GM19324 (cell line): ENCODE measurements around the gene TRABD2A.

Source experiments
- ATAC-seq: cut with Tn5 transposase; IDR thresholded peaks from one replicate; pipeline ENCODE4 v1.9.1; 2021; ENCODE audit warnings: mild to moderate bottlenecking, moderate library complexity; ENCODE audit not compliant: unreplicated experiment, low FRiP score

The TRABD2A gene

GRCh38 chr2:84904717-84905174 lies 23.9 kb upstream of the TRABD2A start:
- ATAC-seq: no peak

GRCh38 chr2:84904151-84904550 lies 23.3 kb upstream of the TRABD2A start:
- no peak for ATAC-seq

DNA sequence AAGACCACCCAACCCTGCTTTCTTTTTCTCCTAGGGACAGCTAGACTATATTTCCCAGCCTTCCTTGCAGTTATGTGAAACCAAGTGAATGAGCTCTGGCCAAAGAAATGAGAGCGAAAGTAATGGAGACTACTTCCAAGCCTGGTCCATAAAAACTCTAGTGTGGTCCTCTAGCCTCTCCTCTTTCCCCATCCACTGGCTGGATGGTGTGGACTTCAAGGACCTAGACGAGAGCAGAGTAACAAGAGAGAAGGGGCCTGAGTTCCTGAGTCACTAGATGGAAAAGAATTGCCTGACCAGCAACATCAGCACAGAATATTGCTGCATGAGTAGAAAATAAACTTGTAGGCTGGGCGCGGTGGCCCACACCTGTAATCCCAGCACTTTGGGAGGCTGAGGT lies 21.6 kb upstream of the TRABD2A start:
- ATAC-seq: no peak

DNA sequence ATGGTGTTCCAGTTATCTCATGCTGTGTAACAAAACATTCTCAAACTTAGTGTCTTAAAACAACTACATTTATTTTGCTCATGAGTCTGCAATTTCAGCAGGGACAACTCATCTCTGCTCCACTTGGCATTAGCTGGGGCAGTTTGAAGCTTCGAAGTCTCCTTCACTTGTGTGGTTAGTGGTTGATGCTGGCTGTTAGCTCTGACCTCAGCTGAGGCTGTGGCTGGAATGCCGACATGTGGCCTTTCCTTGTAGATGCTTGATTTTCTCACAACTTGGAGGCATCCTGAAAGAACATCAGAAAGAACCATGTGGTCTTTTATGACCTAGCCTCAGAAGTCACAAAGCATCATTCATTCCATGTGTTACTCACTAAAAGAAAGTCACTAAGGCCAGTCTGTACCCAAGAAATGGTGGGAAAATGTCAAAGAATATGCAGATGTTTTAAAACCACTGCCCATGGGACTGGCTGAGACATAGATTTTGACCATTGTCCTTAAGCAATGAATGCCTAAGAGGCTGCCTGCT lies 20.8 kb upstream of the TRABD2A start:
- no peak for ATAC-seq

DNA sequence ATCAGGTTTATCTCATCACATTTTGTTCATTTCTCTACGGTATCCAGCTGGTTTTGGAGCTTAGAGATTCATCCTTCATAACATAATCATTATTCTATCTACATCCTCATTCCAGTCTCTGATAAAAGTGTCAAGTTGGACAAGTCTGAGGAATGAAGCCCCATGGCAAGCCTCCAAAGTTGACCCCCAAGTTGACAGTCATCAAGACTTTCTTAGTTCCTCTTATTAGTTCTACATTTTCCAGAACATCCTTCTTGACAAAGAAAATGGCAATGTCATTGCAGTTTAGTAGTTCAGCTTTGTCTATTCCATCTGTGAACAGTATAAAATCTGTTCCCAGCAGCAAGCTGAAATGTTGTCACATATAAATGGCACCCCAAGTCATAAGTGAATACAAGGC lies 20.1 kb upstream of the TRABD2A start:
- ATAC-seq: no peak

DNA sequence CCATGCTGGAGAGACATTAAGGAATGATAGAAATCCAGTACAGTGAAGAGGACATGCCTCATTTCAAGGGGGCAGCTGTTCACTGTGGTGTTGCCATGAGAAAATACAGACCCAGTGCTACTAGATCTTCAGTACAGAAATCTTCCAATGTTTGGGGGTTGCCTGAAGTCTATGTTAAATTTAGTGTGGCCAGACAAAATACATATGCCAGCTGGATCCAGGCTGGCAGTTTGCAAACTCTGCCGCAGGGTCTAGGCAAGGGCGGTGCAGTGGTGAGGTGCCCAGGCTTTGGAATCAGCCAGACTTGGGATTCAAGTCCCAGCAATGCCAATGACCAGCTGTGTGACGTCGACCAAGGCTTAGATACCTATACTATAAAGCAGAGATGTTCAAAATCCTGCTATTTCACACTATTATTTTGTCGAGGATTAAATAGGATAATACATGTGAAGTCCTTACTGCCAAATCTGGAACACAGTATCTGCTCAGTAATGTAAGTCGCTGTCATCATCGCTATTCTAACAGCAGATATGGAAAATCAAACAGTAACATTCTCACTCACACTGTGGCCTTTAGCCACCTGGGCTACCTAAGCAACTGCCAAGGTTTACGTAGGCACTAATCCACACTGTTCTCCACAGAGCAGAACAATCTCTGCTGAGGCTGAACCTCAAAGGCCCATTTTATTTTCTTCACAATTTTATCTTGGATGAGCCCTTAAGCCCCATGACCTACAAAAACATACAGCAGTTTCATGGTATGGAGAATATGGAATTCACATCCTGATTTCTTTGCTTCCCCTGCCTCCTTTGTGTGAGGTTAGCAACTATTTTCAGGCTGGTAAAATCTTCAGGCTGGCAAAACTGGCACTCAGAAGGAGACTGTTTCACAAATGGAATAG lies 18.7 kb upstream of the TRABD2A start:
- ATAC-seq: no peak

- no peak for ATAC-seq
These were observed 16.9 kb upstream of the TRABD2A start for GRCh38 chr2:84897773-84898172.

DNA sequence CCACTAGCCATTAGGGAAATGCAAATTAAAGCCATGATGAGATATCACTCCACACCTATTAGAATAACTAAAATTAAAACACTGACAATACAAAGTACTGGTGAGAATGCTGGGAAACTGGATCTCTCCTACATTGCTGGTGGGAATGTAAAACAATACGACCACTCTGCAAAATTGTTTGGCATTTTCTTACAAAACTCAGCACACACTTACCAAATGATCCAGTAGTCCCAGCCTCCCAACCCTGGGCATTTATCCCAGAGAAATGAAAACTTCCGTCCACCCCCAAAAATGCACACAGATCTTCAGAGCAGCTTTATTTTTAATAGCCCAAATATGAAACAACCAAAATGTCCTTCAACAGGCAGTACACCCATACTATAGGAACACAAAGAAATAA lies 15.7 kb upstream of the TRABD2A start:
- ATAC-seq: no peak

DNA sequence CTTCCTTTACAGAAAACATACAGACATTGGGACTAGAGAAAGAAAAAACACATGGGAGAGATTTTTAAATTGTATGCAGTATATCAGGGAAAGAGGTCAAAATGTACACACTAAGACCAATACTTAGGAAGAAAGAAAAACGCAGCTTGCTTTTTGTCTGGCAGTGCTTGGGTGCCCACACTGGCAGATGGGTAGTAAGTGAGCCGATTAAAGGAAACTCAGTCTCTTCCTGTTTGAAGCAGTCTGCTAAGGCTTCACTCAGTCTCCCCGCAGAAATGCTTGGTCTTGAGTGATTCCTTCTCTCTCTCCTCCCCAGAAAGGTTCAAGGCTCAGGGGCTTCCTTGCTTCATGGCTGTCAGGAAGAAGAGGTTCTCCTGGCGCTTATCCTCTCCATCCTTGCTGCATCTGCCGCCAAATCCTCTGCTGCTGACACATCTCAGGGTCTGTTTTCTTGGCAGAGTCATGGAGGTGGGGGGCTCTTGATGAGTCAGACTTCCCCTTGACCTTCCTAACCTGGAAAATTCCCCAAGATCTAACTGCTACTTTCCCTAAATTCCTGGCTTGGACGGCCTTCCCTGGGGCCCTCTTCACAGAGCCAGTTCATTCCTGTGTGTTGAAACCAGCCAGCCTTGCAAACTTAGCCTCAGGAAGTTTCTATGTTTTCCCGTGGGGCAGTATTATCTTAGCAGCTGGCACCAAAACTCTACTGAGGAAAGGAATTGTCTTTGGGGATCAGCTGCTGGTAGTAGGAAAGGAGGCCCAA lies 14.1 kb upstream of the TRABD2A start:
- ATAC-seq: peak; percentile 36

GRCh38 chr2:84894131-84894586 lies 13.3 kb upstream of the TRABD2A start:
- no peak for ATAC-seq

DNA sequence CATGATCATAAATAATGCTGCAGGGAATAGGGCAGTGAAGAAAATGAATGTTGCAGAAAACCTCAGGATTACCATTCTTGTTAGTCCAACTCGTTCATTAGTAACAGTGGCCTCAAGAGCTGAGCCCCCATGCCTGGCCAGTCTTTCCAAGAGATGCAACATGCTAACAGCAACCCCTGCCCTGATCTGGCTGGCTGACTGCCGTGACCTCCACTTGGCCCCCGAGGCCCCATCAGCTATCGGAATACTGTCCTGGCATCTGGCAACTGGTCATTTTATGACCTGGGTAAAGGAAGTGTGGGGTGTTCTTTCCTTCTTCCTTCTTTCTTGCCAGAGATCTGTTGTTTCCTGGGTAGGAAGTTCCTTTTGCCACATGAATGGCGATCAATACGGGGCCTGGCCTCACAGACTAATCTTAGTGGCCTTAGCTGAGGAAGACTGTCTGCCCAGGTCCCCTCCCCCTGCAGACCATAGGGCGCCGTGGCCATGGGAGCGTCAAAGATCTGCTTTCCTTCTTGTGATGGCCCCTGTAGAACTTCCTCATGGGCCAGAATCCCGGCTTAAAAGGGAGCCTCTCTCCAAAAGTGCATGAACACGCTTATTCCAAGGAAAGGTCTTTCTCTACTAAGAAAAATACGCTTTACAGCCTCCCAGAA lies 10.6 kb upstream of the TRABD2A start:
- no peak for ATAC-seq

GRCh38 chr2:84889332-84889731 lies 8.4 kb upstream of the TRABD2A start:
- no peak for ATAC-seq

- peak; percentile 80 for ATAC-seq
These were observed 7.8 kb upstream of the TRABD2A start for GRCh38 chr2:84888401-84889276.

GRCh38 chr2:84886791-84887190 lies 5.9 kb upstream of the TRABD2A start:
- no peak for ATAC-seq

DNA sequence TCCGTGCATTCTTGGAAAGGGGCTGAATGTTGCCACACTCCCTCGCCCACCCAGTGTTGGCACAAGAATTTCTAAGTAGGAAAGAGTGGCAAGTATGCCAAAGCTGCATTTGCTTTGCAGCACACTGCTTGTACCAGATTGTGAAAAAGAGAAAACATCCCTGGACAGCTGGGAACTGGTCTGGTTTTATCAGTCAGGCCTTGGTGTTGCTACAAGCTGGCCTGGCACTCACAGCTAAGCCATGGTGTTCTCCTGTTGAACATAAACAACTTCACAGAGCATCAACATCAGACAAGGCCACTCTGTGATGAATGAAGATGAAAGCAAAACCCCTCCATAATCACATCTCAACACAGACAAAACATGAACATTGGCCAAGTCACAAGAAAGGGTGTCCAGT lies 4.2 kb upstream of the TRABD2A start:
- ATAC-seq: no peak

DNA sequence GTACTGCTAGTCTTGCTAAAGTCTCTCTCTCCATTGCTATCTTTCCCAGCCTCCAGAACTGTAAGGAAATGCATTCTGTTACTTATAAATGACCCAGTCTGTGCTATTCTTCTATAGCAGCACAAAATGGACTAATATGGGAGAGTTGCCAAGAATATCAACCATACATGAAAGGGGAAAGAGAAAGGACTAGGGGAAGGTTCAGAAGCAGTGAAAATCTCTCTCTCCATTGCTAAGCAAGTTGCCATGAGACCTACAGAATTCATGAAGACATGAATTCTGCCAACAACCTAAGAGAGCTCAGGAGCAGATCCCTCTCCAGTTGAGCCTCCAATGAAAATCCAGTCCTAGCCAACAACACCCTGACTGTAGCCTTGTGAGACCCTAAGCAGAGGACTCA lies 3.6 kb upstream of the TRABD2A start:
- ATAC-seq: no peak

DNA sequence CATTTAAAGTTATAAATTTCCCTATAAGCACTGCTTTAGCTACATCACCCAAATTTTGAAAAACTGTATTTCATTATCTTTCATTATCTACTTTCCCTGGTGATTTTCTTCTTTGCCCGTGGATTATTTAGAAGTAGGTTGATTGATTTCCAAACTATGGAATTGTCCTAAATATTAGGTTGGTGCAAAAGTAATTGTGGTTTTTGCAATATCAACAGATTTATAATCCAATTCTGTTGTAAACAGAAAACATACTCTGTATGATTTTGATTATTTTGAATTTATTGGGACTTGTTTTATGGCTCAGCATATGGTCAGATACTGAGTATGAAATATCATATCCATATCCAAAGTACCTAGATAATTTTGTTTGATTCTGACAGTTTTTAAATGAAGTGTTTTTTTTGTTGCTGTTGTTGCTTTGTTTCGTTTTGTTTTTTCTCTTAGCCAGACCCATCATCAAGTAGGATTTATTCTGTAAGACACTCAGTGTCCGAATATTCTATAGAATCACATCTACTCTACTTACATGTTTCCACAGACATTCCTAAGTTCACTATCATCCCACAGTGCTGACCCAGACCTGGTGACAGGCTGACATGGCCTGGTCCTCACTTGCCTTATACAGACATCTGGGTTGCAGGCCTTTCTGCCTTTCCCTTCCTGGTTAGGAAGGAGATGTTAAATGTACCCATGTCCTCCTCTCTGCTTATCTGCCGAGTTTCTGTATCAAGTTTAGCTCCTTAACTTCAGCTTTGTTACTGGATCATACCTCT lies 2.1 kb upstream of the TRABD2A start:
- no peak for ATAC-seq

DNA sequence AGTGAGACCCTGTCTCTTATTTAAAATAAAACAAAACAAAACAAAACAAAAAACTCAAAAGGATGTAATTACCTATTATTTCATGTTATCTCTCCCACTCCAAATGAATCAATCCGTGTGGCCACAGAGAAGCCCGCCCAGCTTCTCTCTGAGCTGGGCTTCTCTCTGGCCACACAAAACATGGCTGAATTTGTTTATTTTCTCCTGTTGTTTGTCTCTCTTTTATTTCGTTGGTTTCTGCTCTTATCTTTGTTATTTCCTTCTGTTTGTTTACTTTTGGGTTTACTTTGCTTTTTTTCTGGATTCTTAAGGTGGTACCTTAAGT lies 1.5 kb upstream of the TRABD2A start:
- no peak for ATAC-seq
